K562 (cell line): ENCODE data around the gene PPM1N. TPM values are rescaled to one million over a fixed set of nuclear protein-coding genes. Genes with fewer than 3 reads are reported as not detected.

ENCODE experiments used
- BMI1 ChIP-seq: fragments of 150-350 bp; IDR thresholded peaks from 2 replicates; pipeline ENCODE4 v1.6.1; 2014; ENCODE audit warnings: low read length
- CHAMP1 ChIP-seq: fragments of 450-650 bp; IDR thresholded peaks from 2 replicates; pipeline ENCODE4 v1.6.1; 2016; ENCODE audit warnings: mild to moderate bottlenecking
- DPF2 ChIP-seq: fragments of 450-650 bp; IDR thresholded peaks from 2 replicates; pipeline ENCODE4 v1.6.1; 2016
- HDAC2 ChIP-seq: fragments of 450-650 bp; IDR thresholded peaks from 2 replicates; pipeline ENCODE4 v1.6.1; 2016; ENCODE audit warnings: mild to moderate bottlenecking
- KLF13 ChIP-seq: fragments of 450-650 bp; IDR thresholded peaks from 2 replicates; pipeline ENCODE4 v1.6.1; 2016; ENCODE audit warnings: missing genetic modification characterization, low read depth, mild to moderate bottlenecking, missing compliant biosample characterization, moderate library complexity, borderline replicate concordance
- MYBL2 ChIP-seq, 2 experiments: fragments of 450-650 bp in 1 of 2; sonication (generic) in 1 of 2; formaldehyde crosslinking in 1 of 2; IDR thresholded peaks; 2 replicates each; pipeline versions ENCODE4 v1.6.1 to v1.8.1; 2017 to 2022; ENCODE audit warnings: borderline replicate concordance in 1 of 2, inconsistent platforms in 1 of 2, low read depth in 1 of 2, mild to moderate bottlenecking in 1 of 2, missing genetic modification reagents in 1 of 2, moderate library complexity in 1 of 2
- NKRF ChIP-seq: fragments of 450-650 bp; IDR thresholded peaks from 2 replicates; pipeline ENCODE4 v1.6.1; 2016; ENCODE audit warnings: borderline replicate concordance
- PKNOX1 ChIP-seq: fragments of 450-650 bp; IDR thresholded peaks from 2 replicates; pipeline ENCODE4 v1.6.1; 2016
- POLR2G ChIP-seq: fragments of 200-400 bp; formaldehyde crosslinking; IDR thresholded peaks from 2 replicates; pipeline ENCODE4 v1.6.1; 2017; ENCODE audit warnings: low read depth, mild to moderate bottlenecking, antibody characterized with exemption, low read length, moderate library complexity
- RBFOX2 ChIP-seq: fragments of 200-400 bp; formaldehyde crosslinking; IDR thresholded peaks from 2 replicates; pipeline ENCODE4 v1.6.1; 2017; ENCODE audit warnings: low read depth, mild to moderate bottlenecking, low read length, moderate library complexity
- RFX5 ChIP-seq: IDR thresholded peaks from 2 replicates; pipeline ENCODE4 v1.6.1; 2011; ENCODE audit warnings: low read depth, mild to moderate bottlenecking, improper control_type of control experiment, low read length
- SMAD4 ChIP-seq: fragments of 250-450 bp; sonication (Bioruptor Pico); conservative IDR thresholded peaks from 2 replicates; pipeline ENCODE4 v1.8.0; 2021; ENCODE audit warnings: inconsistent platforms, mild to moderate bottlenecking, moderate library complexity
- SP2 ChIP-seq: IDR thresholded peaks from 2 replicates; pipeline ENCODE4 v1.6.1; 2011; ENCODE audit warnings: mild to moderate bottlenecking, low read depth, low read length, moderate library complexity; ENCODE audit not compliant: poor library complexity, severe bottlenecking; ENCODE audit errors: extremely low read depth
- TFAM ChIP-seq: fragments of 250-450 bp; sonication (Bioruptor Pico); conservative IDR thresholded peaks from 2 replicates; pipeline ENCODE4 v1.5.0; 2021; ENCODE audit warnings: mild to moderate bottlenecking, moderate library complexity
- TOE1 ChIP-seq, 2 experiments: fragments of 450-650 bp in 1 of 2; sonication (generic) in 1 of 2; formaldehyde crosslinking in 1 of 2; IDR thresholded peaks; 2 replicates each; pipeline versions ENCODE4 v1.7.1 to v1.8.0; 2016 to 2022; ENCODE audit warnings: borderline replicate concordance in 2 of 2, mild to moderate bottlenecking in 2 of 2, antibody characterized with exemption in 1 of 2, inconsistent platforms in 1 of 2, low read depth in 1 of 2, missing genetic modification reagents in 1 of 2, moderate library complexity in 1 of 2
- ZNF263 ChIP-seq: sonication (generic); formaldehyde crosslinking; IDR thresholded peaks from 2 replicates; pipeline ENCODE4 v1.8.0; 2022; ENCODE audit warnings: mild to moderate bottlenecking, missing genetic modification reagents, borderline replicate concordance
- ZNF316 ChIP-seq: fragments of 450-650 bp; IDR thresholded peaks from 2 replicates; pipeline ENCODE4 v1.6.1; 2016
- ZNF639 ChIP-seq, 2 experiments: fragments of 200-800 bp in 1 of 2; sonication (Bioruptor generic) in 1 of 2; sonication (generic) in 1 of 2; formaldehyde crosslinking in 1 of 2; IDR thresholded peaks in 1 of 2; conservative IDR thresholded peaks in 1 of 2; 2 replicates each; pipeline versions ENCODE4 v1.5.0 to v1.6.1; 2016 to 2020; ENCODE audit warnings: missing compliant biosample characterization in 1 of 2, missing genetic modification characterization in 1 of 2, missing genetic modification reagents in 1 of 2
- polyA plus RNA-seq, 8 experiments: library from polyadenylated mRNA; depleted of rRNA in 4 of 8; stranded (reverse) in 5 of 8; unstranded in 3 of 8; fragments of >200 nt; fragmentation: Nextera tagmentation in 2 of 8; fragmentation: Illumina TruSeq in 1 of 8; extraction: Ambion mirVana in 2 of 8; extraction: Trizol in 1 of 8; gene quantifications; 2 replicates each; pipeline versions ENCODE4 v1.2.1 to v1.2.3, GENCODE V29; 2011 to 2014; ENCODE audit warnings: inconsistent platforms in 1 of 8, missing spikeins in 1 of 8
- total RNA-seq, 7 experiments: library from RNA; depleted of rRNA in 6 of 7; stranded (reverse); fragments of >200 nt in 6 of 7; fragmentation: Illumina TruSeq in 2 of 7; extraction: Trizol in 2 of 7; gene quantifications; 2 replicates each; pipeline versions ENCODE4 v1.2.1 to v1.2.3, GENCODE V29; 2011 to 2021; ENCODE audit warnings: low replicate concordance in 1 of 7

The PPM1N gene
- total and polyA plus RNA-seq, 9 of the 15 experiments (the other 6 are each of a cell fraction or from before 2014, with no cell fraction given), result 4.5 to 15.6 (median 8.7) TPM

GRCh38 chr19:45469132-45469944 lies 28.9 kb upstream of the PPM1N start (continued):
- TF ChIP-seq CHAMP1 (no peak), DPF2 (peak; percentile 44; the same call in 1 of the 2 replicates), POLR2G (peak; percentile 82), SP2 (peak; percentile 41), NKRF (peak; percentile 87), ZNF639 (CRISPR knock-in tag; conservative IDR thresholded peaks at IDR 0.05 in 1 of 2, IDR thresholded peaks at IDR 0.05 in 1 of 2) (peak in 1 of 2 experiments; percentile 15; a peak in 1 of 4 replicates), TFAM (no peak), HDAC2 (peak; percentile 61), KLF13 (tag) (0 out of 2 replicates have a peak, but pooled peaks have one; percentile 46), TOE1 (IDR thresholded peaks at IDR 0.05; ENCODE audit: borderline replicate concordance) (no peak), TOE1 (CRISPR knock-in tag; IDR thresholded peaks at IDR 0.05; ENCODE audit: borderline replicate concordance, low read depth) (0 out of 2 replicates have a peak, but pooled peaks have one; percentile 35), PKNOX1 (peak; percentile 75), ZNF316 (no peak), RBFOX2 (peak; percentile 90), MYBL2 (IDR thresholded peaks at IDR 0.05; ENCODE audit: low read depth) (no peak), MYBL2 (CRISPR knock-in tag; IDR thresholded peaks at IDR 0.05; ENCODE audit: borderline replicate concordance) (no peak), BMI1 (no peak), ZNF263 (0 out of 2 replicates have a peak, but pooled peaks have one; percentile 13), SMAD4 (CRISPR knock-in tag) (0 out of 2 replicates have a peak, but pooled peaks have one; percentile 18), RFX5 (no peak)
